Nucleus accumbens (tissue), 56 donors: ENCODE data around the gene RETN.
A peak's percentile ranks its signal among the peaks of the same experiment; 100 is the strongest.

ENCODE experiments used
- DNase-seq, 56 donors: peaks; one replicate each; lab custom pipeline; 2025; lab: John Stamatoyannopoulos, UW

Gene RETN

DNA sequence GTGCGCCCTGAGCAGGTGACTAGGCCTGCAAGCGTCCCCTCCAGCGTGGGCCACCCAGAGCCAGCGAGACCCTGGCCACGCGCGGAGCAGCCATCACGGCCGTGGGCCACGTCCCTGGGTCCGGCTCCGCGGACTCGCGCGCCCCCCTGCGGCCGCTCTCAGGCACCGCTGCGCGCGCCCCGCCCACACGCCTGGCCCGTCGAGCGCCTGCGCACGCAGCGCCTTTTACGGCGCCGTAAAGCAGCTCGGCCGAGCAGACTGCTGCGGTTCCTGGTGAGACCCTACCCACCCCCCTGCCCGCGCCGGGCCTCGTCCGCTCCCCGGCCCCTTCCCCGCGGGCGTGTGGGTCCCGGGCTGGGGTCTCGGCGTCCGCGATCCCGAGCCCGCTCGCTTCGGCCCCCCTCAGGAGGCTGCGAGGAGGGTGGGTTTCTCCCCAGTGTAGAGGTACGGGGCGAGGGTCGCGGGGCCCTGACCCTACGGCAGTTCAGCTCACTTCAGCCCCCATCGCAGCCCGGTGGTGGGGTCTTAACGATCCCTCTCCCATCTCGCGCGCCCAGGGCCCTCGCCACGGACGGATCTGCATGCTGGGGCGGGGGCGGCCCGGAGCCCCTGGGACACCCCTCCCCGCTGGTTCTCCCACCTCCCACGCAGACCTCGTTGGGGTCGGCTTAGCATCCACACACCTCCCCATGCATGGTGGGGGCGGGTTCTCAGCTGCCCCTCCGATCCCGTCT lies 11.9 kb downstream of the RETN start, which contains the start of gene TRAPPC5:
Gene TRAPPC5 (plus strand): TSS at position 228 of the 734 bp plus-strand sequence. CDS start 1,421 bp downstream, outside the sequence.
- peak in 54 of 56 donors; percentile 26 to 91 (median 76) for DNase-seq

DNA sequence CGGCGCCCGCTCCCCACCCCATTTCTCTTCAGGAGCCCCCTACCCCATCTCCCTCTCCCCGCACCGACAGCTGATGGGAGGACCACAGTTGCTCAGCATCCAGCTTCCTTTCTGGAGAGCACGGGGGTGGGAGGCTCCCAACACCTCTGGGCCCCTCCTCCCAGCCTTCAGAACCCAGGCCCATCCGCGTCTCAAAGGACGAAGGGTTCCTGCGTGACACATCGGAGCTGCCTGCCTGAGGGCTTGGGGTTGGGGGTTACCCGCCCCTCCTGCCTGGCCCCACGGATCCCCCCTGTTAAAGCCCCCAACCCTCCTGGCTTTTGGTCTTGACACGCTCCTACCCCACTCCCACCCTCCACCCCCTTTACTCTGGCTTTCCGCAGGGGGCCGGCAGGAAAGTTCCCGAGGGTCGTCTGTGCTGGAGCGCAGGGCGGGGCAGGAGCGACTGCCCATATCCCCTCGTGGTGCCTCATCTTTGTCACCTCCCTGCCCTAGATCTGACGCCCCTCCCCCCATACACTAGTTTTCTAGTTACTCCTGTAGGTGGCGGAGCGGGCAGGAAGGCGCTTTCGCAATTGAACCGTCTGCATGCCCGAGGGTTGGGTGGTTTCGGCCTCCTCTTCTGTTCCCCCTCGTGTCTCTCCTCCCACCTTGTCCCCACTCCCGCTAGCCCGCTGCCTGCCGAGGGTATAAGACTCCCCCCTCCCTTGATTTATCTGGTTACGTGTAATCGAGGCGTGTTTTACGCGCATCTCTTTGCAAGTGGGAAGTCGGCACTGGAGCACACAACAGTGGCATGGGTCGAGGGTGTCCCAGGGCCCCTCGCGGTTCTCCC lies 12.7 kb downstream of the RETN start:
- peak in 51 of 56 donors; percentile 5 to 84 (median 41) for DNase-seq

DNA sequence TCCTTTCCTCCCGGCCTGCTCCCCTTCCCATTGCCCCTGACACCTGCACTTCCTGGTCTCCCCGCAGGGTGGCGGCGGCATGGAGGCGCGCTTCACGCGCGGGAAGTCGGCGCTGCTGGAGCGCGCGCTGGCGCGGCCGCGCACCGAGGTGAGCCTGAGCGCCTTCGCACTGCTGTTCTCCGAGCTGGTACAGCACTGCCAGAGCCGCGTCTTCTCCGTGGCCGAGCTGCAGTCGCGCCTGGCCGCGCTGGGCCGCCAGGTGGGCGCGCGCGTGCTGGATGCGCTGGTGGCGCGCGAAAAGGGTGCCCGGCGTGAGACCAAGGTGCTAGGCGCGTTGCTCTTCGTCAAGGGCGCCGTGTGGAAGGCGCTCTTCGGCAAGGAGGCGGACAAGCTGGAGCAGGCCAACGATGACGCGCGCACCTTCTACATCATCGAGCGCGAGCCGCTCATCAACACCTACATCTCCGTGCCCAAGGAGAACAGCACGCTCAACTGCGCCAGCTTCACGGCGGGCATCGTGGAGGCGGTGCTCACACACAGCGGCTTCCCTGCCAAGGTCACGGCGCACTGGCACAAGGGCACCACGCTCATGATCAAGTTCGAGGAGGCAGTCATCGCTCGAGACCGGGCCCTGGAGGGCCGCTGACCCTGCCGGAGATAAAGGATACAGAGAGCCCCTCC lies 13.5 kb downstream of the RETN start:
- DNase-seq = peak in 12 of 56 donors; percentile 18 to 62 (median 42)

DNA sequence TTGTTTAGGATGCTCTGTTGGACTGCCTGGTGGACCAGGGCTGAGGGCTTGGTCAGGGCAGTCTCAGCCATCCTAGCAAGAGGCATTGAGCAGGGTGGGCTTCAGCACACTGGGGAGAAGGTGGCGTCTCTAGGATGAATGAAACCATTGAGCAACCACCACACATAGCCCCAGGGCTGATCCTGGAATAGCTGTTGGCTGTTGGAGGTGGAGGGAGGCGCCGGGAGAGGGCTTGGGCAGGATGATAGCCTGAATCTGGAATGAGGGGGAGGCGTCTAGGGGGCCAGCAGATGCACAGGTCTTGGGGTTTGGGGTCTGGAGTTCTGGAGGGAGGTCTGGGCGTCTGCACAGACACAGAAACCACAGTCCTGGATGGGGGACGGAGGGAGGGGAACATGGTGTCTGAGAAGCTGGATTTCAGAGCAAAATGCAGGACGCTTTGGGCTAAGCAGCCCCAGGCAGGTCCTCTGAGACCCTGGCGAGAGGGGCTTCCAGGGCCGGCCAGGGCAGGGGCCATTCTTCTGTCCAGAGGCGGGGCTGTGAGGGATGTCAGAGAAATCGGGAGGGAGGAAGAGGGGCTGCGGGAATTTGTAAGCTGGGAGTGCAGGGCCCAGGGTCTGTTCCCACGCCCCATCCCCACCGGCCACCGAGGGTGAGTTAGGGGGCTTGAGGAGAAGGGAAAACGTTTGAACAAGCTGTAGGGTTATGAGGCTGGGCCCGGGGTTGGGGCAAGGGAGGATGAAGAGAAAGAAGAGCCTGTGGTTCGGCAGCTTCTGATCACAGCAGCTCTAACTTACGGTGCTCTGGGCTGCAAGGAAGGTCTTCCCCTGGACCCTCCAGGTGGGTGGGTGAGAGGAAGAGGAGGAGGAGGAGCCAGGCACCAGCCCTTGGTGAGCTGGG lies 16.9 kb downstream of the RETN start:
- DNase-seq = no peak

DNA sequence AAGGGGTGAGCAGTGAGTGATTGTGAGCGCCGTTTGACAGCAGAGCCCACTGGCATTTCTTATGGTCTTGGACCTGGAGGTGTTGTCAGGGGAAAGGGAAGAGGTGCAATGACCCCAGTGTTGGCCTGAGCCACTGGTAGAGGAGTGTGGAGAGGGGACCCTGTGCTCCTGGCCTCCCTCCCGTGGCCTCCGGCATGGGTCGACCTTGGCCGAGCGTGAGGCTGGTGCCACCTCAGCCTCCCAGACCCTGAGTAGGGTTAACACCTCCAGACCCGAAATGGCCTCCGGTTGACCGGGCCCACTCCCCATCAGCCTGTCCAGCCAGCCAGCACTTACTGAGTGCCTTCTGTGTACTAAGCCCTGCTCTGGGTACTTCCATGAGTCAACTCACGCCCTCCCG lies 18.3 kb downstream of the RETN start:
- DNase-seq = no peak

DNA sequence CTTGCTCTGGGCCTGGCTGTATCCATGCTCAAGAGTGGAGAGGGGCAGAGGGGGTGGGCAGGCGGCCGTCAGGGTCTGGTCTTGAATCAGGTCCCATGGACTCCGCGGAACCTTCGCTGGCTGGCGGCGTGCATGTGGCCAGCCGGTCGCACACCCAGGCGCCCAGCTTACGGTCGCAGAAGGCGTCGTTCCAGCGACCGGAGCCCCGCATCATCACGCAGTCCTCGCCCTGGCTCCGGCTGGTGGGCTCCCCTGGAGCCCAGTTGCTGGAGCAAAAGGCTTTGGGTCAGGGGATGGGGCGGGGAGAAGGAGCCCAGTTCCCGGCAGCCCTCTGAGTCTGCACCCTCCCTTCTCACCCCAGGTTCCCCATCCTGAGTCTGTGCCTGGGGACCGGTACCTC lies 20.3 kb downstream of the RETN start:
- no peak for DNase-seq

DNA sequence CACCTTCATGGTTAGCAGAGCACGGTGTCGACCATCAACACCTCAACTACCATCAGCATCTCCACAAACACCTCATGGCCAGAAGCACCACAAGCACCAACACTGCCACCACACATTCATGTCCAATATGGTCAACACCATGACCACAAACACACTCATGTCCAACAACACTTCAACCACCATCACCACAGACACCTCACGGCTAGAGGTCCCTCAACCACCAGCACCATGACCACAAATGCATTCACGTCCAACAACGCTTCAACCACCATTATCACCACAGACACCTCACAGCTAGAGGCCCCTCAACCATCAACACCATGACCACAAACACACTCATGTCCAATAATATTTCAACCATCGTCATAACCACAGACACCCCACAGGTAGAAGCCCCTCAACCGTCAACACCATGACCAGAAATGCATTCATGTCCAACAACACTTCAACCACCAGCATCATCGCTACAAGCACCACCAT lies 22.0 kb downstream of the RETN start:
- no peak for DNase-seq

DNA sequence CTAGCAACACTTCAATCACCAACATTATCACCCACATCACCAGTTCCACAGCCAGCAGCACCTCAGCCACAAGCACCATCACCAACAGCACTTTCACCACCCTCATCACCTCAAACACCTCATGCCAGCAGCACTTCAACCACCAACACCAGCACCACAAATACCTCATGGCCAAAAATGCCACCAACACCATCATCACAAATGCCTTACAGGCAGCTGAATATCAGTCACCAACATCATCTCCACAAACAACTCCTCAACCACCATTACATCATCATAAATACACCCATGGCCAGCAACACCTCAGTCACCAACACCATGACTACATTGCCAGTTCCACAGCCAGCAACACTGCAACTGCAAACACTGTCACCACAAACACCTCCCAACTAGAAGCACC lies 22.6 kb downstream of the RETN start:
- no peak for DNase-seq

DNA sequence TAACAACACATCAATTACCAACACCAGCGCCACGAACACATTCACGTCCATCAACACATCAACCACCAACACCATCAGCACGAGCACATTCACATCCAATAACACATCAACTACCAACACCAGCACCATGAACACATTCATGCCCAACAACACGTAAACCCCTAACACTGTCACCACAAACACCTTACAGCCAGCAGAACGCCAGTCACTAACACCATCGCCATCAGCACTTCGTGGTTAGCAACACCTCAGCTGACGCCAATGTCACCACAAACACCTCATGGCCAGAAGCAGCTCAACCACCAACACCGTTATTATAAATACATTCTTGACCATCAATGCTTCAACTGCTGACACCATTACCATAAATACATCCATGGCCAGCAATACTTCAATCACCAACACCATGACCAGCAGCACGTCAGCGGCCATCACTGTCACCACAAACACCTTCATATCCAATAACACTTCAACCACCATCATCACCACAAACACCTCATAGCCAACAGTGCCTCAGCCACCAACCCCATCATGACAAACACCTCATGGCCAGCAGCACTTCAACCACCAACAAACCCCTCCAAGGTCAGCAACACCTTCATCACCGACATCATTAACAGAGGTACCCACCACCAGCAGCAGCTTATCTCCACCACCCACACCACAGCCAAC lies 23.7 kb downstream of the RETN start:
- no peak for DNase-seq

DNA sequence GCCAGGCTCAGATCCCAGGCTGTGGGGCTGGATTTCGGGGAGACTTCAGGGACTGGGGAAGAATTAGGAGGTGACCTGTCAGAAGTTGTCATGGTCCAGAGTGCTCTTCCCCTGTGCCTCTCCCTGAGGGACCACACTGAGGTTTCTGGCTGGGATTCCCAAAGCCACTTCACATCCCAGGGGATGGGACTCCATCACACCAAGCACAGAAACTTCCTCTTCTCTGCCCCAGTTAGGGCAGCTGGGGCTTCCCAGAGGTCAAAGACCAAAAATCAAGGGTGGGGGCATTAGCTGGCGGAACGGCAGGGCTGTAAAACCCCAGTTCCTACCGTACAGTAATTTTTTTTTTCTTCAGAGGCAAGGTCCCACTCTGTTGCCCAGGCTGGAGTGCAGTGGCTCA lies 25.6 kb downstream of the RETN start:
- no peak for DNase-seq

DNA sequence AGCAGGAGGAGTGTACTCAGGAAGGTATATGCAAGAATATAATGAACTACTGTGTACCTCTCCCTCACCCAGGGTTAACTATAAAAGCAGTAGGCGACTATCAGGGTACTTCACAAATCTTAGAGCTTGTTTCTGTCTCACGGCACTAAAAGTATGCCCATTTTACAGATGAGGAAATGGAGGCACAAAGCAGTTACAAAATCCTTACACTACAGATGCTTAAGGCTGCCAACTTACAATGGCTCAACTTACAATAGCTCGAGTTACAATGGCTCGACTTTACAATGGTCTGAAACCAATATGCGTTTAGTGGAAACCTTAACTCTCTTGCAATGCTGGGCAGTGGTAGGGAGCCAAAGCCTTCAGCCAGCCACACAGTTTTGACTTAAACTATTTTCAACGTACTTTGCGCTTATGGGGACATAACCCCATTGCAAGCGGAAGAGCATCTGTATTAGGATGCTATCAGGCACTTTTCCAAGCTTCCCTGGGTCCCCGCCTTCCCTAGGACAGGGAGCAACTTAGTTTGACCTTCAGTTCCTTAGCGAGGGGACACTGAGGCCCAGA lies 29.0 kb downstream of the RETN start:
- DNase-seq = no peak

DNA sequence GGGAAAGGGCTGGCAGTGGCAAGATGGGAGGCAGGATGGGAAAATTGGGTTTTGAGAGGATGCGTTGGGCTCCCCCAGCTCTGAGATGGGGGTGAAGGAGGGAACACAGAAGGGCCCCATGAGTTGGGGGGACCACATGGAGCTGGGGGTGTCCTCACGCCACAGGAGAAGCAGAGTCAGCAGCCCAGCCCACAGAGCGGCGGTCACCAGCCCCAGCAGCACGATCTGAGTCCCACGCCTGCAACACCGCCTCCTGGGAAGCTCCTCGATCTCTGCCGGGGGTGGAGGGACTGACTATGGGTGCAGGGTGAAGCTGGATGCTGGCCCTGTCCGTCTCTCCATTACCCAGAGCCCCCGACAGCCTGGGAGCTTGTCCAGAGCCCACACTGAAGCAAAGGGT lies 29.7 kb downstream of the RETN start:
- DNase-seq = no peak

DNA sequence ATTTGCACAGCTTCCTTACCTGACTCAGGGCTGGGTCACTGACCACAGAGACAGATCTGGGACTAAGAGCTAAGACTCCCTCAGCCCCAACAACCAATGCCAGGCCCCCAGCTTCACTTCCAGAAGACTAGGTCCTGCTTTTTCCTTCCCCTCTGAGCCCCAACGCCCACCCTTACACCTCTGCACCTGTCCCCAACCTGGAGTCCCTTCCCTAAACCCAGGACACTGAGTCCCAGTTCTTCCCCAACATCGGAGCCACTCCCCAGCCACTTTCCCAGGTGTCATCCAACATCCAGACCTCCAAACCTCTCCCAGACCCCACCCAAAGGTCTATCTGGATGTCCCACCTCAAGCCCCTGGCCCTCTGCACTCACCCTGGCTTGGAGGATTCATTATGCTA lies 30.2 kb downstream of the RETN start:
- no peak for DNase-seq

DNA sequence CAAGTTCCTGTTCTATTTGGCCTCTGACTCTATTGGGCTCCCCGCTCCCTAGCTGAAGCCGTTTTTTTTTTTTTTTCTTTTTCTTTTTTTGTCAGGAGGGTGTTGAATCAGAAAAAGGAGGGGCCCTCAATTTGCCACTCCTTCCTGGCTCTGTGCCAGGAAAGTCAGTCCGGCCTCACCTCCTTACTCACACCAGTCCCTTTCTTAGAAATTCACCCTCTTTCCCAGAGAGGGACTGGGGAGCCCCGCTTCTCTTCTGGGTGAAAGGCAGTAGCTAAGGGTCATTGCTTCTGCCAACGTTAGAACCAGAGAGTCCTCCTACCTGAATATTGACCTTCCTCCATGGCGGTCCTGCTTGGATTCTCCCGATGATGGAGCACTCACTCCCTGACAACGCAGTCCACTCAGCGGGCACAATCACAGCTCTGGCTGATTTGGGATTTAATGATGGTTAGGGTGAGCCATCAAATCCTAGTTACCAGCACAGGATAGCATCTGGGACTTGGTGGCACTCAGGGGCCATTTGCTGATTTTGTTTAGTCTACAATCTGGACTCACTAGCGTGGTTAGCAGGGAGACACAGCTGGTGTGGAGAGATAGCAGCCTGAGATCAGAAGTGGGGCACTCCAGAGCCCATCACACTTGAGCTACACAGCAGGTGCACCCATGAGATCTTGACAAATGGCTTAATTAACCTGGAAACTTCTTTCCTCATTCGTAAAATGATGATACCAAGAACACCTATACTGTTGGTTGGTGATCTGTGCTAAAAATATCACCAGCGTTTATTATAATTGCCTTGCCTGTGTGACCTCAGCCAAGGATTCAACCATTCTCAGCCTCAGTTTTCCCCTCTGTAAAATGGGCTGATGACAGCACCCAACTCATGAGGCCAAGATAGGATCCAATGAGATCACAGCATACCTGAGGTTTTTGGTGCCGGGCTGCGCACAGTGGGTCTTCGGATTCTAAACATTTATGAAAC lies 30.9 kb downstream of the RETN start:
- no peak for DNase-seq

DNA sequence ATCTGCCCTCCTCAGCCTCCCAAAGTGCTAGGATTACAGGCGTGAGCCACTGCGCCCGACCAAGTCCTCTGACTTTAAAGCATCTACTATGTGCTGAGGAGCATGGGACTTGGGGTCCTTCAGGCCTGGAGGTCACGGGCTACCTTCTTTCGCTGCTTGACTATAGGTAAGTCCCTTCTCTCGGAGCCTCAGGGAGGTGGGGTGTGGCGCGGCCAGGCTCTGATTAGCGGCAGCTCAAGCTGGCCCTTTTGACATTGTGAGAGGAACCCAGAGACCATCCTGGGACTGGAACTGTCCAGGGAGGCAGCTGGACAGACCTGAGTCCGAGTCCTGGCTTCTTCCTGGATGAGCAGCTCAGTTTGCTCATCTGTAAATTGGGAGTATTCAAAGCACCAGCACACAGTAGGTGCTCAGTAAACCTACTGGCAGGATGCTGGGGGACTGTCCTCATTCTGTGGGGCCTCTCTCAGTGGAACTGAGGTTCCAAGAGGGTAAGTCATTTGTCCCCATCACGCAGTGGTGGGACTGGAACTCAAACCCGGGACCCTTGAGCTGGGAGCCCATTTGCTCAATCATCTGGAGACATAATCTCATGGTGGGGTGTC lies 32.3 kb downstream of the RETN start:
- no peak for DNase-seq

DNA sequence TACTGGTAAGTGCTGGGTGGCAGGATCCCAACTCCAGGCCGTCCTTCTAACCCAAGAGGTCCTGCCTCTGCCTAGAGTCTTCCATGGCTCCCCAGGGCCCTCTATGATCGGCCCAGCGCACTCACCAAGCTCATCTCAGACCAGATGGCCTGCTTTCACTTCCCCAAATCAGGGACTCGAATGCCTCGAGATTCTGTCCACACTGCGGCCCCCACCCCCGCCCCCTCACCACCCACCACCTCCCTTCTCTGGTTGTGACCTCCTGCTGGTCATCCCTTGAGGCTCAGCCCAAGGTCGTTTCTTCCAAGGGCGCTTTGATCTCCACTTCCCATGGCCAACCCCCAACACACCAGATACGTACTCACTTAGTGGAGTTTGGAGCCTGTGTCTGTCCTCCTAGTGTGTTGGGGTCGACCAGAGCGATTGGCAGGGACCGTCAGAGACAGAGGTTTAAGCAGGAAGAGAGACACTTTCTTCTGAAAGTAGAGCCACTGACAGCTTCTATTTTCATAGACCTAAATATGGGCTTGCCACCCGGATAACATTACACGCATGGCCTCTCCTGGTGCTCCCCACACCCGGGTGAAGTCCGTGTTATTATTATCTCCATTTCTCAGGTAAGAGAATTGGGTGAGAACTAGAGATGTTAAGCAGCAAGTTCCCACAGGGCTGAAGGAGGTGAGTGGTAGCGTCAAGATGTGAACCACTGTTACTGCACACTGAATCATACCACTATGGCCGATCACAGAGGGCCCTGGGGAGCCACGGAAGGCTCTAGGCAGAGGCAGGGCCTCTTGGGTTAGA lies 33.0 kb downstream of the RETN start, which contains the start of gene FCER2:
Gene FCER2 (minus strand): TSS at position 478 of the 804 bp plus-strand sequence. CDS start 2,371 bp downstream, outside the sequence.
- no peak for DNase-seq
